Right kidney (tissue), 9 donors: ENCODE measurements around the gene SEC24D.
"Not testable (repeated sequence)": the region's sequence is repeated elsewhere in the genome, so short reads cannot be mapped to it uniquely, and the experiment has no call there.

Source experiments
- DNase-seq: peaks from one replicate; pipeline ENCODE4 v3.0.0-alpha.2; 2016
- long read RNA-seq, 8 donors: transcript quantifications; one replicate each; lab custom pipeline, GENCODE V29; 2026

The SEC24D gene, protein sequence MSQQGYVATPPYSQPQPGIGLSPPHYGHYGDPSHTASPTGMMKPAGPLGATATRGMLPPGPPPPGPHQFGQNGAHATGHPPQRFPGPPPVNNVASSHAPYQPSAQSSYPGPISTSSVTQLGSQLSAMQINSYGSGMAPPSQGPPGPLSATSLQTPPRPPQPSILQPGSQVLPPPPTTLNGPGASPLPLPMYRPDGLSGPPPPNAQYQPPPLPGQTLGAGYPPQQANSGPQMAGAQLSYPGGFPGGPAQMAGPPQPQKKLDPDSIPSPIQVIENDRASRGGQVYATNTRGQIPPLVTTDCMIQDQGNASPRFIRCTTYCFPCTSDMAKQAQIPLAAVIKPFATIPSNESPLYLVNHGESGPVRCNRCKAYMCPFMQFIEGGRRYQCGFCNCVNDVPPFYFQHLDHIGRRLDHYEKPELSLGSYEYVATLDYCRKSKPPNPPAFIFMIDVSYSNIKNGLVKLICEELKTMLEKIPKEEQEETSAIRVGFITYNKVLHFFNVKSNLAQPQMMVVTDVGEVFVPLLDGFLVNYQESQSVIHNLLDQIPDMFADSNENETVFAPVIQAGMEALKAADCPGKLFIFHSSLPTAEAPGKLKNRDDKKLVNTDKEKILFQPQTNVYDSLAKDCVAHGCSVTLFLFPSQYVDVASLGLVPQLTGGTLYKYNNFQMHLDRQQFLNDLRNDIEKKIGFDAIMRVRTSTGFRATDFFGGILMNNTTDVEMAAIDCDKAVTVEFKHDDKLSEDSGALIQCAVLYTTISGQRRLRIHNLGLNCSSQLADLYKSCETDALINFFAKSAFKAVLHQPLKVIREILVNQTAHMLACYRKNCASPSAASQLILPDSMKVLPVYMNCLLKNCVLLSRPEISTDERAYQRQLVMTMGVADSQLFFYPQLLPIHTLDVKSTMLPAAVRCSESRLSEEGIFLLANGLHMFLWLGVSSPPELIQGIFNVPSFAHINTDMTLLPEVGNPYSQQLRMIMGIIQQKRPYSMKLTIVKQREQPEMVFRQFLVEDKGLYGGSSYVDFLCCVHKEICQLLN
- long read RNA-seq, donor 1, full-length matches to known transcripts: 1 of 1 reads
- long read RNA-seq, donor 1, partial matches to known transcripts: 0 of 1 reads
- long read RNA-seq, donor 1, other reads (novel, unspliced or antisense): 0 of 1 reads
- long read RNA-seq, donor 2, partial matches to known transcripts: 0 of 1 reads
- long read RNA-seq, donor 2, other reads (novel, unspliced or antisense): 0 of 1 reads
- long read RNA-seq, donor 3, partial matches to known transcripts: 0 of 1 reads
- long read RNA-seq, donor 3, other reads (novel, unspliced or antisense): 0 of 1 reads
- long read RNA-seq, donor 4, full-length matches to known transcripts: 3 of 3 reads
- long read RNA-seq, donor 4, partial matches to known transcripts: 0 of 3 reads
- long read RNA-seq, donor 4, other reads (novel, unspliced or antisense): 0 of 3 reads
- long read RNA-seq, donor 5, full-length matches to known transcripts: 1 of 1 reads
- long read RNA-seq, donor 5, partial matches to known transcripts: 0 of 1 reads
- long read RNA-seq, donor 5, other reads (novel, unspliced or antisense): 0 of 1 reads
- long read RNA-seq, donor 6, full-length matches to known transcripts: 2 of 2 reads
- long read RNA-seq, donor 6, partial matches to known transcripts: 0 of 2 reads
- long read RNA-seq, donor 6, other reads (novel, unspliced or antisense): 0 of 2 reads
- long read RNA-seq, donor 7, partial matches to known transcripts: 6 of 6 reads
- long read RNA-seq, donor 7, other reads (novel, unspliced or antisense): 0 of 6 reads
- long read RNA-seq, donor 8, full-length matches to known transcripts: 5 of 5 reads
- long read RNA-seq, donor 8, partial matches to known transcripts: 0 of 5 reads
- long read RNA-seq, donor 8, other reads (novel, unspliced or antisense): 0 of 5 reads

DNA sequence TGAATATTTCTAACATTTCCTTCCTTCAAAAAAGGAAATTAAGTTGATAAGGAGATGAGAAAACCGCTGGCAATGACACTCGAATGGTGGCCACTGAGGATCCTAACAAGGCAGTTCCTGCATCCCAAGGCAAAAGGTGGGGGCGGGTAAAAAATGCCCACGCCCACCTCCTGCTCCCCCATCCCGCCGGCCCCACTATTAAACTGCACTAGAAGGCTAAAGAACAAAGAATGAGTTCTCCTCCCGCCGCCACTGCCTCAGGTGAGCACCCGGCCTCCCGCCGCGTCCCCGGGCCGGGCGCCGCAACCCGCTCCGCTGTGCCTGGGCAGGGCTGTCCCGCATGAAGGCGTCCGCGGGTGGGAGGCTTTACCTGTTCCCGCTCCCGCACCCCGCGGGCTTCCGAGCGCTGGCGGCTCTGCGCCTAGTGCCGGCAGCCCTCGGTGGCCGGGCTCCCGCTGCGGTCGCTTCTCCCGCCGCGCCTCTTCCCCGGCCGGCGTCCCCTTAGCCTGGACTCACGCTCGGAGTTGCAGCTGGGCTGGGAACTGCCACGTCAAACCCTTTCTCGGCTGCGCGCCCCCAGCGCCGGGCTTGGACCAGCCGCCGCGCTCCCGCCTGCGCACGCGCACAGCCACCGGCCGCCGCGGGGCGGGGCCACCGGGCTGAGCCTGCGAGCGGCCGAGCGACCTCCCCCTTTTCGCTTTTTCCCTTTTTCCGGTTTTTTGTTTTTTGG, at the start of gene SEC24D:
Gene SEC24D (minus strand): TSS at position 556 of the 730 bp plus-strand sequence. CDS start 2,430 bp downstream, outside the sequence.
- DNase-seq: peak; percentile 95

- no peak for DNase-seq
Measured at GRCh38 chr4:118884716-118885115, 48.8 kb upstream of the SEC24D start.

- no peak for DNase-seq
Measured at GRCh38 chr4:118883861-118884260, 47.9 kb upstream of the SEC24D start.

DNA sequence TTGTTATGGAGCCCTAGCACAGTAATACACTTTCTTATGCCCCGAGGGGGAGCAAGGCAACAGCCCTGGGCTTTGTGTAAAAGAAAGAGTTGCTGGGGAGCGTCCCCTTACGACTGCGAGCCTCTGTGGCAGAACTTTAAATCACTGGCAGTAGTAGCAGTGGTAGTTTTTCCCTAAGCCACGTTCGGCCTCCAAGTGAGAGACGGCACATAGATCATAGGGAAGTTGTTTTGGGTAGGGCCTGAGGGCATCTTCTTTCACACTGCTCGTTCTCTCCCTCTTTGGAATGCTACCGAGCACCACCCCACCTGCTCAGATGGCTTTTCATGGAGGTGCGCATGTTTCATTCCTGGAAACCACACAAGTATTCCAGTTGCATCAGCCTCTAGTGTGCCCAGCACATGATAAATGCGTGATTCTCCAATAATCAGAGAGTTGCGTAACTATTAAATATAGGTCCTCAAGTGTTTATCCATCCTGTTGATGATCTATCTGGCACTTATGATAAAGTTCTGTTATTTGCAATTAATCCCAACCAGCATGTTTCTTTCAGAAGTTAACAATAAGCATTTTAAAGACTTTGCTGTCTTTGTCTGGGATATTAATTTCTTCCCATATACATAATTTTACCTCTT, 45.7 kb upstream of the SEC24D start:
- no peak for DNase-seq

GRCh38 chr4:118879409-118879808, 43.5 kb upstream of the SEC24D start:
- no peak for DNase-seq

DNA sequence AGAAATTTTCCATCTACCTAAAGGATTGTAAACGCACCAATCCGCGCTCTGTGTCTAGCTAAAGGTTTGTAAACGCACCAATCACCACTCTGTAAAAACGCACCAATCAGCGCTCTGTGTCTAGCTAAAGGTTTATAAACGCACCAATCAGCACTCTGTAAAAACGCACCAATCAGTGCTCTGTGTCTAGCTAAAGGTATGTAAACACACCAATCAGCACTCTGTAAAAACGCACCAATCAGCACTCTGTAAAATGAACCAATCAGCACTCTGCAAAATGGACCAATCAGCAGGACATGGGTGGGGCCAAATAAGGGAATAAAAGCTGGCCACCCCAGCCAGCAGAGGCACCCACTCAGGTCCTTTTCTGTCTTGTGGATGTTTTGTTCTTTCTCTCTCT, 42.6 kb upstream of the SEC24D start:
- not testable (repeated sequence) for DNase-seq

DNA sequence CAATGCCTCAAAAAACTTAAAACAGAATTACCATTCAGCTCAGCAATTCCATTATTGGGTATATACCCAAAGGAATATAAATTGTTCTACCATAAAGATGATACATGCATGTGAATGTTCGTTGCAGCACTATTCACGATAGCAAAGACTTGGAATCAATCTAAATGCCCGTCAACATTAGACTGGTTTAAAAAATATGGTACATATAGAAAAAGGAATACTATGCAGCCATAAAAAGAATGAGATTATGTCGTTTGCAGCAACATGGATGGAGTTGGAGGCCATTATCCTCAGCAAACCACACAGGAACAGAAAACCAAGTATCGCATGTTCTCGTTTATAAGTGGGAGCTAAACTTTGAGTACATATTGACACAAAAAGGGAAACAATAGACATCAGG, 41.9 kb upstream of the SEC24D start:
- no peak for DNase-seq

- no peak for DNase-seq
Measured at GRCh38 chr4:118872181-118872580, 36.3 kb upstream of the SEC24D start.

DNA sequence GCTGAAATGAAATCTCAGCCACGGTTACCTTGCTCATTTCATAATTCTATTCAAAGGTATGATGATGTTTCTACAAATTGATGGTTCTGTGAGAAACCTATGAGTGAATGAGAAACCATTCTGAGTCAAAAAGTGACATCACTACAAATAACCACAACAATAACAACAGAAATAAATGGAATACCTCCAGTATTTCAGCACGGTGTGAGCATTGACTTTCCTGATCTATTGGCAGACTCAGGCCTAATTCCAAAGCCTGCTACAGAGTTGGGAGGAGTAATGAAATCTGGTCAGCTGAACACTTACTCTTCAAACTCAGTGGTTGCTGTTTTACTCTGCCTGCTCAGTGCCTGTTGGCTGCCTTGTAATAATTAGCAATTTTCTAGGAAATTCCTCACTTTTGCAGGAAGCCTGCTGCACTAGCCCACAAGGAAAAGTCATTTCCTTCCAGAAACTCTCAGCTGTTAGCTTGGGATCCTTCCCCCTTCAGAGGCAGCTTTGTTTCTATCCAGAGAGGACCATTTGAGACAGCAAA, 33.9 kb upstream of the SEC24D start:
- peak; percentile 9 for DNase-seq

- no peak for DNase-seq
Measured at GRCh38 chr4:118867311-118868067, 31.6 kb upstream of the SEC24D start.

DNA sequence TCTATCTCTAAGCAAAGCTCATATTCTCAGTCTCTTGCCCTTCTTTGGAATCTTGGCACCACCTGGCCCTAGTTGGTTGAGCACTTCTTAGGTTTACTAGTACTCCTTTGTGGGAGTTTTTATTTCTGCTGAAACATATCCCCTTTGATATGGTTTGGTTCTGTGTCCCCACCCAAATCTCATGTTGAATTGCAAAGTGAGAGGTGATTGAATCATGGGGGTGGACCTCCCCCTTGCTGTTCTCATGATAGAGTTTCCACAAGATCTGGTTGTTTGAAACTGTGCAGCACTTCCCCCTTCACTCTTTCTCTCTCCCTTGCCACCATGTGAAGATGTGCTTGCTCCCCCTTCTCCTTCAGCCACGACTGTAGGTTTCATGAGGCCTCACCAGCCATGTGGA, 30.5 kb upstream of the SEC24D start:
- no peak for DNase-seq

GRCh38 chr4:118865091-118865708, 29.3 kb upstream of the SEC24D start:
- no peak for DNase-seq

- no peak for DNase-seq
Measured at GRCh38 chr4:118858779-118859178, 22.9 kb upstream of the SEC24D start.

DNA sequence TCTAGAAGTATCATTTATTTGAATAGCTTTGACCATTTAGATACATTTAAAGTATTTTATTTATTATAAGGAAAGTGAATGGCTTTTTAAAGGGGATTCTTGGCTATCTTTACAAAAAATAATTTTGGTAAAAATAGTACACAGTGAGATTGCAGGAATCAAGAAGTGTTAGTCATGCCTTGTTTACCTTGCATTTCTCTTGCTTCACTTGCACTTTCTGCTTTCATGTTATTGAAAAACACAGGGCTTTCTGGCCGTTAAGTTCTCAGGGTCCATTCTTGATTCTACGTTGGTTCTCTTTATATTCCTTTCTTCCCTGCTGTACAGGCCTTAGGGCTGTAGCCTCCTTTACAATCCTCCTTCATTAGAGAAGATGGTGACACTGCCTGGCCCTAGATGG, 21.8 kb upstream of the SEC24D start:
- no peak for DNase-seq

GRCh38 chr4:118850488-118851173, 14.7 kb upstream of the SEC24D start:
- DNase-seq: peak; percentile 20

DNA sequence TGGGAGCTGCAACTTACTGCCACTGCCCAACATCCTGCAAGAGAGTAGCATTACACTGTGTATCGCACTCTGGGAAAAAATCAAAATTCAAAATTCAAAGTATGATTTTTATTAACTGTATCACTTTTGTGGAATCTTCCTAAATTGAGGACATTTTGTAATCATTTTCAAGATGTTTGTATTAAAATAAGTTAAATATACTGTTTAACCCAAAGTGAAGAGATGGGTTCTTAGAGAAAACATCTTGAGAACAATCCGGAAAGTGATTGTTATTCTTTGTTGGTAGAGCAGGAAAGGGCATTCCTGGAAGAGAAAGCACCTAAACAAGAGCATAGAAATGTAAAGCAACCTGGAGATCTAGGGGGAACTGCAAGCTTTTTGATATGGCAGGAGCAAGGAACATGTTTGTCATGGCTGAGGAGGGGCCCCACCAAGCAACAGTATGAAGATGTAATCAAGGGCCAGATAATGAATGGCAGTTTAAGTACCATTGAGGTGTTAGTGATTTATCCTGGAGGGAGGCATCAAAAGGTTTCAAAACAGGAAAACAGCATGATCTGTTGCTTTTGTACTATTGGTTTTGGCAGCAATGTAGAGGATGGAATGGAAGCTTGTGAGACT, 14.1 kb upstream of the SEC24D start:
- DNase-seq: no peak

GRCh38 chr4:118848901-118849300, 13.0 kb upstream of the SEC24D start:
- DNase-seq: no peak
